SKM-1 treated with dmso at 0.1 percent for 144 hours (cell line): ENCODE results near the gene RPL22.

Source experiments
- DNase-seq: peaks from one replicate; lab custom pipeline; 2025; ENCODE audit not compliant: unreplicated experiment; lab: John Stamatoyannopoulos, UW

The RPL22 gene

GRCh38 chr1:6157132-6157527, 42.3 kb downstream of the RPL22 start:
- no peak for DNase-seq

- no peak for DNase-seq
Observed at GRCh38 chr1:6154525-6155319, 44.7 kb downstream of the RPL22 start.

- no peak for DNase-seq
Observed at GRCh38 chr1:6152882-6153281, 46.5 kb downstream of the RPL22 start.

- DNase-seq, result no peak
Observed at GRCh38 chr1:6152181-6152580, 47.2 kb downstream of the RPL22 start.

- DNase-seq, result no peak
Observed at GRCh38 chr1:6151291-6151822, 48.0 kb downstream of the RPL22 start.

GRCh38 chr1:6150006-6150938, 49.1 kb downstream of the RPL22 start:
- DNase-seq, result no peak

GRCh38 chr1:6149597-6149996, 49.8 kb downstream of the RPL22 start:
- DNase-seq, result no peak

GRCh38 chr1:6148497-6149241, 50.7 kb downstream of the RPL22 start:
- no peak for DNase-seq

- no peak for DNase-seq
Observed at GRCh38 chr1:6145864-6146410, 53.5 kb downstream of the RPL22 start.

GRCh38 chr1:6145396-6145750, 54.0 kb downstream of the RPL22 start:
- DNase-seq, result no peak

GRCh38 chr1:6144647-6145395, 54.6 kb downstream of the RPL22 start:
- no peak for DNase-seq

- DNase-seq, result no peak
Observed at GRCh38 chr1:6144175-6144574, 55.2 kb downstream of the RPL22 start.

GRCh38 chr1:6143395-6143794, 56.0 kb downstream of the RPL22 start:
- DNase-seq, result no peak

- no peak for DNase-seq
Observed at GRCh38 chr1:6142734-6143133, 56.7 kb downstream of the RPL22 start.

GRCh38 chr1:6142036-6142621, 57.3 kb downstream of the RPL22 start:
- no peak for DNase-seq

- DNase-seq, result no peak
Observed at GRCh38 chr1:6141592-6141991, 57.8 kb downstream of the RPL22 start.

GRCh38 chr1:6140413-6140812, 59.0 kb downstream of the RPL22 start:
- no peak for DNase-seq

- DNase-seq, result no peak
Observed at GRCh38 chr1:6137758-6138157, 61.6 kb downstream of the RPL22 start.

GRCh38 chr1:6136516-6137220, 62.7 kb downstream of the RPL22 start:
- DNase-seq, result no peak
